WTC11 (cell line): ENCODE results near the gene PPP6R1. TPM values are rescaled to one million over a fixed set of nuclear protein-coding genes. Genes with fewer than 3 reads are reported as not detected.

Source experiments
- ATAC-seq: fragments of 200-7000 bp; cut with Tn5 transposase; 2 replicates; pipeline ENCODE4 v1.10.0; 2021; ENCODE audit warnings: mild to moderate bottlenecking, moderate library complexity
- CTCF ChIA-PET: fragments of 300-600 bp; sonication (Branson Sonifier 250); formaldehyde crosslinking; loops from one replicate; lab custom pipeline; 2021; ENCODE audit warnings: antibody characterized with exemption; lab: Charles Lee
- POLR2A ChIA-PET: fragments of 350-600 bp; sonication (Branson Sonifier 250); formaldehyde crosslinking; loops from one replicate; lab custom pipeline; 2021; ENCODE audit warnings: antibody characterized with exemption; lab: Charles Lee
- DNase-seq: peaks from one replicate; pipeline ENCODE4 v3.0.0; 2021; ENCODE audit warnings: low spot score
- H3K27ac Mint-ChIP-seq: 2 replicates; pipeline ENCODE4 v1.8.0; 2021; ENCODE audit warnings: mixed read lengths
- H3K27me3 Mint-ChIP-seq: 2 replicates; pipeline ENCODE4 v1.8.0; 2021; ENCODE audit warnings: low read depth, mild to moderate bottlenecking, moderate library complexity, mixed read lengths
- H3K36me3 Mint-ChIP-seq: 2 replicates; pipeline ENCODE4 v1.8.0; 2021; ENCODE audit warnings: mixed read lengths
- H3K4me1 Mint-ChIP-seq: 2 replicates; pipeline ENCODE4 v1.8.0; 2022; ENCODE audit warnings: mixed read lengths
- H3K4me3 Mint-ChIP-seq: 2 replicates; pipeline ENCODE4 v1.8.0; 2021; ENCODE audit warnings: mild to moderate bottlenecking, moderate library complexity, mixed read lengths
- H3K9me3 Mint-ChIP-seq: 2 replicates; pipeline ENCODE4 v1.8.0; 2021; ENCODE audit warnings: mixed read lengths
- CREB1 ChIP-seq: sonication (generic); formaldehyde crosslinking; IDR thresholded peaks from 2 replicates; pipeline ENCODE4 v1.8.0; 2023; ENCODE audit warnings: mild to moderate bottlenecking, missing genetic modification reagents
- E2F1 ChIP-seq: sonication (generic); formaldehyde crosslinking; IDR thresholded peaks from 2 replicates; pipeline ENCODE4 v1.8.0; 2022; ENCODE audit warnings: mild to moderate bottlenecking, missing genetic modification reagents
- EMX1 ChIP-seq: fragments of 250-450 bp; sonication (Bioruptor Pico); IDR thresholded peaks from 2 replicates; pipeline ENCODE4 v1.8.0; 2021; ENCODE audit warnings: mild to moderate bottlenecking
- ESRRA ChIP-seq: sonication (generic); formaldehyde crosslinking; IDR thresholded peaks from 2 replicates; pipeline ENCODE4 v1.8.1; 2022; ENCODE audit warnings: mild to moderate bottlenecking, missing genetic modification reagents, borderline replicate concordance
- GABPB1 ChIP-seq: sonication (generic); formaldehyde crosslinking; IDR thresholded peaks from 2 replicates; pipeline ENCODE4 v1.8.1; 2023; ENCODE audit warnings: mild to moderate bottlenecking, missing genetic modification reagents
- GTF2I ChIP-seq: fragments of 250-450 bp; sonication (Bioruptor Pico); conservative IDR thresholded peaks from 2 replicates; pipeline ENCODE4 v1.4.0; 2021; ENCODE audit warnings: mild to moderate bottlenecking
- HMGA2 ChIP-seq: fragments of 250-450 bp; sonication (Bioruptor Pico); IDR thresholded peaks from 2 replicates; pipeline ENCODE4 v1.4.0; 2021; ENCODE audit warnings: mild to moderate bottlenecking, moderate library complexity
- JAZF1 ChIP-seq: fragments of 250-450 bp; sonication (Bioruptor Pico); IDR thresholded peaks from 2 replicates; pipeline ENCODE4 v1.9.0; 2021; ENCODE audit warnings: moderate library complexity, mild to moderate bottlenecking, inconsistent platforms
- MAX ChIP-seq: sonication (generic); formaldehyde crosslinking; IDR thresholded peaks from 2 replicates; pipeline ENCODE4 v1.8.0; 2022; ENCODE audit warnings: mild to moderate bottlenecking, missing genetic modification reagents
- NR2C2 ChIP-seq: sonication (generic); formaldehyde crosslinking; IDR thresholded peaks from 2 replicates; pipeline ENCODE4 v1.8.0; 2022; ENCODE audit warnings: mild to moderate bottlenecking, missing genetic modification reagents
- RORB ChIP-seq: fragments of 250-450 bp; sonication (Bioruptor Pico); IDR thresholded peaks from 2 replicates; pipeline ENCODE4 v1.9.0; 2021; ENCODE audit warnings: mild to moderate bottlenecking
- SP1 ChIP-seq: sonication (generic); formaldehyde crosslinking; conservative IDR thresholded peaks from 2 replicates; pipeline ENCODE4 v1.8.1; 2022; ENCODE audit warnings: missing genetic modification reagents
- TEAD1 ChIP-seq: sonication (generic); formaldehyde crosslinking; IDR thresholded peaks from 2 replicates; pipeline ENCODE4 v1.8.0; 2022; ENCODE audit warnings: mild to moderate bottlenecking, missing genetic modification reagents
- ZBTB21 ChIP-seq: sonication (generic); formaldehyde crosslinking; IDR thresholded peaks from 2 replicates; pipeline ENCODE4 v1.8.1; 2023; ENCODE audit warnings: mild to moderate bottlenecking, missing genetic modification reagents, borderline replicate concordance
- ZNF317 ChIP-seq: sonication (generic); formaldehyde crosslinking; IDR thresholded peaks from 2 replicates; pipeline ENCODE4 v1.8.1; 2023; ENCODE audit warnings: low read depth, mild to moderate bottlenecking, moderate library complexity, missing genetic modification reagents, borderline replicate concordance
- ZNF396 ChIP-seq: fragments of 250-450 bp; sonication (Bioruptor Pico); IDR thresholded peaks from 2 replicates; pipeline ENCODE4 v1.8.0; 2021; ENCODE audit warnings: mild to moderate bottlenecking, moderate library complexity, borderline replicate concordance
- ZNF416 ChIP-seq: fragments of 250-450 bp; sonication (Bioruptor Pico); IDR thresholded peaks from 2 replicates; pipeline ENCODE4 v1.9.0; 2021; ENCODE audit warnings: mild to moderate bottlenecking, inconsistent platforms
- ZNF423 ChIP-seq: fragments of 250-450 bp; sonication (Bioruptor Pico); IDR thresholded peaks from 2 replicates; pipeline ENCODE4 v2.1.2; 2022; ENCODE audit warnings: mild to moderate bottlenecking, moderate library complexity
- ZNF425 ChIP-seq: fragments of 250-450 bp; sonication (Bioruptor Pico); conservative IDR thresholded peaks from 2 replicates; pipeline ENCODE4 v1.9.0; 2021; ENCODE audit warnings: mild to moderate bottlenecking
- ZNF532 ChIP-seq: fragments of 250-450 bp; sonication (Bioruptor Pico); IDR thresholded peaks from 2 replicates; pipeline ENCODE4 v1.9.0; 2021; ENCODE audit warnings: mild to moderate bottlenecking, borderline replicate concordance
- total RNA-seq: library from RNA; stranded (reverse); gene quantifications from 3 replicates; pipeline ENCODE4 v1.2.3, GENCODE V29; 2021
- TF ChIP-seq, protein P1 (sequence below): sonication (generic); formaldehyde crosslinking; IDR thresholded peaks from 2 replicates; pipeline ENCODE4 v1.8.0; 2022; ENCODE audit warnings: mild to moderate bottlenecking, missing genetic modification reagents
- TF ChIP-seq, protein P2 (sequence below): sonication (generic); formaldehyde crosslinking; conservative IDR thresholded peaks from 2 replicates; pipeline ENCODE4 v1.8.1; 2022; ENCODE audit warnings: mild to moderate bottlenecking, missing genetic modification reagents
- TF ChIP-seq, protein P3 (sequence below): sonication (generic); formaldehyde crosslinking; IDR thresholded peaks from 2 replicates; pipeline ENCODE4 v1.8.1; 2022; ENCODE audit warnings: mild to moderate bottlenecking, moderate library complexity, missing genetic modification reagents

Gene PPP6R1
- total RNA-seq, 1 experiment from 2014 or later: 91.8 TPM

DNA sequence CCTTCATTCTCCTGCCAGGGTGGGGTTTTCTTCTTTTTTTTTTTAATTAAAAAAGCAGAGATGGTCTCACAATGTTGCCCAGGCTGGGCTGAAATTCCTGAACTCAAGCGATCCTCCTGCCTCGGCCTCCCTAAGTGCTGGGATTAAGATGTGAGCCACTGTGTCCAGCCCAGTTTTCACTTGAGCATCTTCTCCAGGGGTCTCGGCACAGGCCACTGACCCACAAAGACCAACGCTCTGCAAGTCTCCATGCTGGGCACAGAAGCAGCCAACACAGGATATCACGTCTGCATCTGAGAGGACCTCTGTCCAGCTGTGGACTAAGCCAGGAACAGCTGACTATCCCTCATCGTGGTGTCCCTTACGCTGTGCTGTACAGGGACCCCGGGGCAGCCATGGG is 20.8 kb downstream of the PPP6R1 start:
- ChIA-PET POLR2A (no interaction called here), CTCF (no interaction called here)
- Mint-ChIP-seq H3K27me3 (no peaks in the 10 kb centered on the region), H3K36me3 (peaks cover 46% of the 10 kb centered on the region), H3K4me3 (no peak overlapping the region), H3K27ac (no peak overlapping the region), H3K4me1 (no peaks in the 10 kb centered on the region), H3K9me3 (no peaks in the 10 kb centered on the region)
- DNase-seq: no peak
- TF ChIP-seq CREB1 (CRISPR knock-in tag): no peak
- TF ChIP-seq ESRRA (CRISPR knock-in tag): no peak
- no peak for ATAC-seq

DNA sequence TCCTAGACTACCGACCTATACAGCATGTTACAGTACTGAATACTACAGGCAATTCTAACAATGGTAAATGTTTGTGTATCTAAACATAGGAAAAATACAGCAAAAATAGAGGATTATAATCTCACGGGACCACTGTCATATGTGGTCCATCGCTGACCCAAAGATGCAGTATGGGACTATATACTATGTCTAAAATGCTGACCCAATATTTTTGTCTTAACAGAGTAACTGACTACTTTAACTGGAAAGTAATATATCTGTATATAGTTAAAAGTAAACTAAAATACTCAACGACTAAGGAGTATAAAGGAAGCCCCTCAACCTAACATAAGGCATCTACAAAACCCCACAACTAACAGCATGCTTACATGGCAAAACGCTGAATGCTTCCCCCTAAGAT is 25.8 kb downstream of the PPP6R1 start:
- DNase-seq: no peak
- Mint-ChIP-seq H3K36me3 (peaks cover 33% of the 10 kb centered on the region), H3K27me3 (no peaks in the 10 kb centered on the region), H3K9me3 (no peaks in the 10 kb centered on the region), H3K27ac (no peak overlapping the region), H3K4me3 (no peak overlapping the region), H3K4me1 (no peaks in the 10 kb centered on the region)
- no peak for ATAC-seq
- ChIA-PET CTCF (no interaction called here), POLR2A (no interaction called here)
- TF ChIP-seq ZNF396 (CRISPR knock-in tag) (no peak), EMX1 (CRISPR knock-in tag) (no peak), ZNF317 (CRISPR knock-in tag) (no peak), ZNF423 (CRISPR knock-in tag) (no peak), ZBTB21 (CRISPR knock-in tag) (no peak), MAX (CRISPR knock-in tag) (no peak), RORB (CRISPR knock-in tag) (no peak), GABPB1 (no peak), ZNF532 (CRISPR knock-in tag) (no peak), TEAD1 (CRISPR knock-in tag) (no peak), SP1 (CRISPR knock-in tag) (no peak), JAZF1 (CRISPR knock-in tag) (no peak)
- TF ChIP-seq, protein P1, sequence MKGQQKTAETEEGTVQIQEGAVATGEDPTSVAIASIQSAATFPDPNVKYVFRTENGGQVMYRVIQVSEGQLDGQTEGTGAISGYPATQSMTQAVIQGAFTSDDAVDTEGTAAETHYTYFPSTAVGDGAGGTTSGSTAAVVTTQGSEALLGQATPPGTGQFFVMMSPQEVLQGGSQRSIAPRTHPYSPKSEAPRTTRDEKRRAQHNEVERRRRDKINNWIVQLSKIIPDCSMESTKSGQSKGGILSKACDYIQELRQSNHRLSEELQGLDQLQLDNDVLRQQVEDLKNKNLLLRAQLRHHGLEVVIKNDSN (CRISPR knock-in tag): no peak
- TF ChIP-seq, protein P2, sequence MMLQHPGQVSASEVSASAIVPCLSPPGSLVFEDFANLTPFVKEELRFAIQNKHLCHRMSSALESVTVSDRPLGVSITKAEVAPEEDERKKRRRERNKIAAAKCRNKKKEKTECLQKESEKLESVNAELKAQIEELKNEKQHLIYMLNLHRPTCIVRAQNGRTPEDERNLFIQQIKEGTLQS (CRISPR knock-in tag): no peak
- TF ChIP-seq, protein P3, sequence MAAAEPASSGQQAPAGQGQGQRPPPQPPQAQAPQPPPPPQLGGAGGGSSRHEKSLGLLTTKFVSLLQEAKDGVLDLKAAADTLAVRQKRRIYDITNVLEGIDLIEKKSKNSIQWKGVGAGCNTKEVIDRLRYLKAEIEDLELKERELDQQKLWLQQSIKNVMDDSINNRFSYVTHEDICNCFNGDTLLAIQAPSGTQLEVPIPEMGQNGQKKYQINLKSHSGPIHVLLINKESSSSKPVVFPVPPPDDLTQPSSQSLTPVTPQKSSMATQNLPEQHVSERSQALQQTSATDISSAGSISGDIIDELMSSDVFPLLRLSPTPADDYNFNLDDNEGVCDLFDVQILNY (CRISPR knock-in tag): no peak

- ATAC-seq (no peak), DNase-seq (no peak)
- no peaks in the 10 kb centered on the region for H3K4me1 Mint-ChIP-seq
- H3K36me3 Mint-ChIP-seq: peaks cover 32% of the 10 kb centered on the region
- H3K27me3 Mint-ChIP-seq: no peaks in the 10 kb centered on the region
- H3K27ac Mint-ChIP-seq: no peak overlapping the region
- no peaks in the 10 kb centered on the region for H3K9me3 Mint-ChIP-seq
- no peak overlapping the region for H3K4me3 Mint-ChIP-seq
- POLR2A ChIA-PET: no interaction called here
- CTCF ChIA-PET: no interaction called here
- TF ChIP-seq NR2C2 (CRISPR knock-in tag) (no peak), ZNF396 (CRISPR knock-in tag) (no peak), ZNF425 (no peak), HMGA2 (no peak), GTF2I (CRISPR knock-in tag) (no peak), MAX (CRISPR knock-in tag) (no peak), ZNF416 (CRISPR knock-in tag) (no peak), E2F1 (CRISPR knock-in tag) (no peak), EMX1 (CRISPR knock-in tag) (no peak)
- TF ChIP-seq, protein P3 (CRISPR knock-in tag): no peak
Observed at GRCh38 chr19:55232286-55232602, 26.6 kb downstream of the PPP6R1 start.
